HepG2 (cell line): ENCODE measurements around the gene ATP5F1E. TPM values are rescaled to one million over a fixed set of nuclear protein-coding genes. Genes with fewer than 3 reads are reported as not detected.
A peak's percentile ranks its signal among the peaks of the same experiment; 100 is the strongest.

Experiments
- ATAC-seq: fragments of 200-7000 bp; cut with Tn5 transposase; 3 replicates; pipeline ENCODE4 v1.9.1; 2020; ENCODE audit warnings: mild to moderate bottlenecking, moderate library complexity
- BruUV-seq: library from RNA; stranded (reverse); fragments of 400-500 nt; replicated peaks from 2 replicates; lab custom pipeline; 2021; lab: Mats Ljungman, UMichigan
- CTCF ChIA-PET: fragments of 300-600 bp; formaldehyde crosslinking; extraction: SDS; loops from one replicate; lab custom pipeline; 2021; ENCODE audit warnings: low total read pairs, inconsistent platforms, low intra/inter-chr PET ratio; lab: Yijun Ruan, JAX
- POLR2A ChIA-PET: fragments of 350-600 bp; sonication (Branson Sonifier 250); formaldehyde crosslinking; loops from one replicate; lab custom pipeline; 2020; ENCODE audit warnings: antibody characterized with exemption, inconsistent platforms; lab: Yijun Ruan, JAX
- DNase-seq: peaks from one replicate; pipeline ENCODE4 v3.0.0-alpha.2; 2015; ENCODE audit warnings: low spot score
- FAIRE-seq: peaks from 3 replicates; lab custom pipeline; 2011; peaks lifted over from hg19 to GRCh38; lab: Jason Lieb, UNC
- H2AFZ ChIP-seq: one replicate; pipeline ENCODE4 v1.6.1; 2011; ENCODE audit warnings: low read length, inconsistent platforms
- H3K27ac ChIP-seq: fragments of 300-600 bp; 3 replicates; pipeline ENCODE4 v1.8.0; 2011; ENCODE audit warnings: mixed run types, mild to moderate bottlenecking, mixed read lengths, low read length, inconsistent platforms; ENCODE audit not compliant: insufficient read depth; ENCODE audit errors: extremely low read length
- H3K27me3 ChIP-seq, 2 experiments: fragments of 200-600 bp in 1 of 2; 2 replicates in 1 of 2; 3 replicates in 1 of 2; pipeline versions ENCODE4 v1.6.0 to v1.8.0; 2011; ENCODE audit warnings: low read length in 2 of 2, mild to moderate bottlenecking in 2 of 2, moderate library complexity in 2 of 2, inconsistent platforms in 1 of 2; ENCODE audit not compliant: insufficient read depth in 2 of 2, control insufficient read depth in 1 of 2
- H3K36me3 ChIP-seq, 2 experiments: fragments of 200-600 bp in 1 of 2; replicated peaks in 1 of 2; 2 replicates in 1 of 2; 3 replicates in 1 of 2; pipeline versions ENCODE4 v1.5.1 to v1.8.0; 2011; ENCODE audit warnings: low read length in 2 of 2, inconsistent platforms in 1 of 2; ENCODE audit not compliant: insufficient read depth in 2 of 2, control insufficient read depth in 1 of 2
- H3K4me1 ChIP-seq: 2 replicates; pipeline ENCODE4 v1.5.1; 2012; ENCODE audit warnings: low read length, inconsistent platforms; ENCODE audit not compliant: insufficient read depth
- H3K4me2 ChIP-seq: 2 replicates; pipeline ENCODE4 v1.6.0; 2011; ENCODE audit warnings: low read depth, low read length, inconsistent platforms
- H3K4me3 ChIP-seq, 3 experiments: fragments of 200-600 bp in 1 of 3; sonication (generic), shearing (Covaris generic) in 1 of 3; replicated peaks in 1 of 3; 2 replicates each; pipeline ENCODE4 v1.5.1; 2011 to 2016; ENCODE audit warnings: low read length in 3 of 3, inconsistent platforms in 2 of 3, low read depth in 2 of 3, mild to moderate bottlenecking in 2 of 3, control low read depth in 1 of 3, mixed read lengths in 1 of 3; ENCODE audit not compliant: insufficient read depth in 1 of 3
- H3K79me2 ChIP-seq: one replicate; pipeline ENCODE4 v1.6.1; 2011; ENCODE audit warnings: low read length, inconsistent platforms; ENCODE audit not compliant: insufficient read depth
- H3K9ac ChIP-seq: 2 replicates; pipeline ENCODE4 v1.6.0; 2011; ENCODE audit warnings: mild to moderate bottlenecking, low read depth, low read length, inconsistent platforms; ENCODE audit not compliant: insufficient read depth
- H3K9me3 ChIP-seq: 2 replicates; pipeline ENCODE4 v1.5.1; 2012; ENCODE audit warnings: mild to moderate bottlenecking, low read length
- H4K20me1 ChIP-seq: 2 replicates; pipeline ENCODE4 v1.6.0; 2011; ENCODE audit warnings: inconsistent platforms, mild to moderate bottlenecking, low read length, moderate library complexity; ENCODE audit not compliant: insufficient read depth
- HOXA3 ChIP-seq: sonication (generic); formaldehyde crosslinking; IDR thresholded peaks from 2 replicates; pipeline ENCODE4 v1.5.0; 2020; ENCODE audit warnings: missing genetic modification reagents
- KLF11 ChIP-seq: IDR thresholded peaks from 2 replicates; pipeline ENCODE4 v1.6.1; 2016; ENCODE audit warnings: missing compliant biosample characterization
- ONECUT2 ChIP-seq: sonication (generic); formaldehyde crosslinking; IDR thresholded peaks from 2 replicates; pipeline ENCODE4 v1.4.0; 2020; ENCODE audit warnings: missing genetic modification reagents
- RBM22 ChIP-seq: fragments of 200-400 bp; formaldehyde crosslinking; optimal IDR thresholded peaks from 2 replicates; pipeline ENCODE3; 2017; ENCODE audit warnings: mild to moderate bottlenecking, low read length, moderate library complexity
- SMAD9 ChIP-seq: sonication (generic); formaldehyde crosslinking; IDR thresholded peaks from 2 replicates; pipeline ENCODE4 v1.5.1; 2020; ENCODE audit warnings: mild to moderate bottlenecking, missing genetic modification reagents
- SMC3 ChIP-seq: IDR thresholded peaks from 2 replicates; pipeline ENCODE4 v1.6.1; 2011; ENCODE audit warnings: low read length, improper control_type of control experiment
- TBX2 ChIP-seq: sonication (generic); formaldehyde crosslinking; IDR thresholded peaks from 2 replicates; pipeline ENCODE4 v1.5.0; 2020; ENCODE audit warnings: missing genetic modification reagents, mild to moderate bottlenecking, borderline replicate concordance
- TEAD3 ChIP-seq: optimal IDR thresholded peaks from 2 replicates; pipeline ENCODE3; 2016; ENCODE audit warnings: borderline replicate concordance
- ZBTB38 ChIP-seq: sonication (generic); formaldehyde crosslinking; IDR thresholded peaks from 2 replicates; pipeline ENCODE4 v1.5.1; 2020; ENCODE audit warnings: mild to moderate bottlenecking, missing genetic modification reagents
- ZFP36L2 ChIP-seq: sonication (generic); formaldehyde crosslinking; IDR thresholded peaks from 2 replicates; pipeline ENCODE4 v1.4.0; 2020; ENCODE audit warnings: missing genetic modification reagents
- ZNF142 ChIP-seq: sonication (generic); formaldehyde crosslinking; IDR thresholded peaks from 2 replicates; pipeline ENCODE4 v1.4.0; 2020; ENCODE audit warnings: missing genetic modification reagents
- ZNF501 ChIP-seq: sonication (generic); formaldehyde crosslinking; IDR thresholded peaks from 2 replicates; pipeline ENCODE4 v1.5.1; 2020; ENCODE audit warnings: mild to moderate bottlenecking, moderate library complexity, missing genetic modification reagents
- ZXDC ChIP-seq: sonication (generic); formaldehyde crosslinking; IDR thresholded peaks from 2 replicates; pipeline ENCODE4 v1.5.0; 2020; ENCODE audit warnings: mild to moderate bottlenecking, missing genetic modification reagents
- WGBS: methylation state at CpG from one replicate; pipeline ENCODE4 v1.1.6; 2017; ENCODE audit warnings: low lambda C conversion rate; 5-methylcytosine and 5-hydroxymethylcytosine counted together
- in situ Hi-C: cut with HindIII; loops from 2 replicates; pipeline ENCODE4 v1.10.0; 2017; ENCODE audit warnings: low pct_unique_long_range_greater_than_20kb; ENCODE audit not compliant: extremely low pct_ligation_motif_present
- intact Hi-C: fragments of 100-400 bp; cut with micrococcal nuclease; formaldehyde crosslinking; loops from one replicate; pipeline ENCODE4 v1.10.0; 2022; ENCODE audit not compliant: unreplicated experiment
- polyA plus RNA-seq, 8 experiments: library from polyadenylated mRNA; depleted of rRNA in 3 of 8; stranded (reverse) in 7 of 8; unstranded in 1 of 8; fragments of >200 nt; fragmentation: Illumina TruSeq in 4 of 8; extraction: Trizol in 4 of 8; gene quantifications; 2 replicates each; pipeline versions ENCODE4 v1.2.1 to v1.2.3, GENCODE V29; 2011 to 2016; ENCODE audit warnings: low read depth in 4 of 8, missing spikeins in 1 of 8, mixed read lengths in 1 of 8; ENCODE audit not compliant: insufficient read depth in 1 of 8
- total RNA-seq, 5 experiments: library from RNA; depleted of rRNA; stranded (reverse); fragments of >200 nt; fragmentation: Illumina TruSeq; extraction: Trizol; gene quantifications; 2 replicates each; pipeline ENCODE4 v1.2.3, GENCODE V29; 2016; ENCODE audit warnings: low read depth in 1 of 5
- TF ChIP-seq, protein P1 (sequence below): sonication (generic); formaldehyde crosslinking; IDR thresholded peaks from 2 replicates; pipeline ENCODE4 v1.8.0; 2022; ENCODE audit warnings: missing genetic modification reagents, mild to moderate bottlenecking, inconsistent platforms, borderline replicate concordance

The ATP5F1E gene
- total and polyA plus RNA-seq, 2 of the 13 experiments (the other 11 are each of a cell fraction or from before 2014, with no cell fraction given), result 121 to 134 TPM

GRCh38 chr20:58993332-58994248 is 38.5 kb downstream of the ATP5F1E start:
- peaks cover 67% of the 10 kb centered on the region for H3K4me1 ChIP-seq
- no peak overlapping the region for H3K27ac ChIP-seq
- TF ChIP-seq SMAD9 (CRISPR knock-in tag) (no peak), TEAD3 (CRISPR knock-in tag) (no peak), SMC3 (no peak), KLF11 (CRISPR knock-in tag) (no peak), ZBTB38 (CRISPR knock-in tag) (peak; percentile 33; the same call in 1 of the 2 replicates), ONECUT2 (CRISPR knock-in tag) (no peak), RBM22 (peak; percentile 29), ZXDC (CRISPR knock-in tag) (peak; percentile 19; the same call in 1 of the 2 replicates), TBX2 (CRISPR knock-in tag) (0 out of 2 replicates have a peak, but pooled peaks have one; percentile 4), HOXA3 (CRISPR knock-in tag) (no peak), ZNF142 (no peak), ZNF501 (CRISPR knock-in tag) (no peak), ZFP36L2 (CRISPR knock-in tag) (no peak)
- TF ChIP-seq, protein P1, sequence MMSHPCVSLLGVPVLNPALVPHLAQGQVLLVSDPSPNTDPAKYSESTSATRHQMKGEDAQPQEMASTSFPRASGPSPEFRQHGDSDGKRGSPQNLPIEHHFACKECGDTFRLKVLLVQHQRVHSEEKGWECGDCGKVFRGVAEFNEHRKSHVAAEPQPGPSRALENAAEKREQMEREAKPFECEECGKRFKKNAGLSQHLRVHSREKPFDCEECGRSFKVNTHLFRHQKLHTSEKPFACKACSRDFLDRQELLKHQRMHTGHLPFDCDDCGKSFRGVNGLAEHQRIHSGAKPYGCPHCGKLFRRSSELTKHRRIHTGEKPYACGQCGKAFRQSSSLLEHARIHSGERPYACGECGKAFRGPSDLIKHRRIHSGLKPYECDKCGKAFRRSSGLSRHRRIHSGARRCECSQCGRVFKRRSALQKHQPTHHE (CRISPR knock-in tag), result no peak

More at GRCh38 chr20:58993332-58994248, 38.5 kb downstream of the ATP5F1E start:
- Histone ChIP-seq H2AFZ (no peak overlapping the region), H3K9ac (no peak overlapping the region), H3K36me3 (peaks cover 46 to 67% of the 10 kb centered on the region in 2 experiments), H3K79me2 (no peaks in the 10 kb centered on the region), H3K9me3 (no peaks in the 10 kb centered on the region), H3K4me3 (no peak overlapping the region), H4K20me1 (no peaks in the 10 kb centered on the region), H3K4me2 (no peak overlapping the region), H3K27me3 (no peaks in the 10 kb centered on the region)
- BruUV-seq, result no TSS peak
- WGBS, result 96% methylated on average over 23 of the region's 23 CpGs
- DNase-seq (no peak), FAIRE-seq (no peak), ATAC-seq (no peak)
- in situ Hi-C loops (no loop called here), intact Hi-C loops (no loop called here)
- CTCF ChIA-PET, result no interaction called here
- POLR2A ChIA-PET, result interaction anchor here (0.9 to 2.4 kb wide), 8 partner anchors 9 to 104 kb away, joined by 3 to 11 read pairs (median 6); partner anchors contain the start of gene ATP5F1E
